HL-60 (cell line): ENCODE results near the gene AR.

Source experiments
- CTCF ChIP-seq: IDR thresholded peaks from one replicate; pipeline ENCODE4 v1.5.1; 2011; ENCODE audit warnings: low read length, control low read depth, inconsistent platforms; ENCODE audit not compliant: insufficient read depth
- GABPA ChIP-seq: IDR thresholded peaks from 2 replicates; pipeline ENCODE4 v1.6.1; 2012; ENCODE audit warnings: low read depth
- POLR2AphosphoS5 ChIP-seq: IDR thresholded peaks from 2 replicates; pipeline ENCODE4 v1.6.1; 2012; ENCODE audit warnings: low read depth
- SPI1 ChIP-seq: IDR thresholded peaks from 2 replicates; pipeline ENCODE4 v1.6.1; 2012; ENCODE audit warnings: low read depth, mild to moderate bottlenecking, borderline replicate concordance

- TF ChIP-seq CTCF (no peak), POLR2AphosphoS5 (no peak), SPI1 (no peak), GABPA (no peak)
Measured at GRCh38 chrX:67587946-67588624, 44.3 kb downstream of the AR start.
